ENCODE measurements around the gene POLR1C.
"Not testable (repeated sequence)": the region's sequence is repeated elsewhere in the genome, so short reads cannot be mapped to it uniquely, and the experiment has no call there.

POLR1C gene

GRCh38 chr6:43516697-43517504 lies at the start of gene POLR1C, which contains the start of gene YIPF3:
Gene POLR1C (plus strand): TSS chr6:43517089. CDS start chr6:43517110, 21 bp downstream.
Gene YIPF3 (minus strand): TSS chr6:43516926. CDS start chr6:43516807, 119 bp downstream.
- DNase-seq: peak; percentile 96

- DNase-seq: not testable (repeated sequence)
These were observed 49.6 kb upstream of the POLR1C start for GRCh38 chr6:43467265-43467664.

- DNase-seq: no peak
These were observed 49.1 kb upstream of the POLR1C start for GRCh38 chr6:43467752-43468151.

GRCh38 chr6:43468240-43468639 lies 48.6 kb upstream of the POLR1C start:
- no peak for DNase-seq

GRCh38 chr6:43468748-43469681 lies 47.9 kb upstream of the POLR1C start:
- no peak for DNase-seq

GRCh38 chr6:43469947-43470346 lies 46.9 kb upstream of the POLR1C start:
- no peak for DNase-seq

GRCh38 chr6:43471399-43471798 lies 45.5 kb upstream of the POLR1C start:
- no peak for DNase-seq

- DNase-seq: no peak
These were observed 44.4 kb upstream of the POLR1C start for GRCh38 chr6:43472515-43472914.

- no peak for DNase-seq
These were observed 41.4 kb upstream of the POLR1C start for GRCh38 chr6:43475516-43475915.

GRCh38 chr6:43476746-43477145 lies 40.1 kb upstream of the POLR1C start:
- DNase-seq: no peak

GRCh38 chr6:43477235-43478007 lies 39.5 kb upstream of the POLR1C start, which contains the start of gene TJAP1:
Gene TJAP1 (plus strand): TSS chr6:43477570. CDS start chr6:43499002, 21,432 bp downstream.
- DNase-seq: peak; percentile 90

- no peak for DNase-seq
These were observed 38.9 kb upstream of the POLR1C start for GRCh38 chr6:43478008-43478372.

GRCh38 chr6:43481075-43481474 lies 35.8 kb upstream of the POLR1C start:
- no peak for DNase-seq

GRCh38 chr6:43481591-43482236 lies 35.2 kb upstream of the POLR1C start:
- no peak for DNase-seq

- no peak for DNase-seq
These were observed 28.1 kb upstream of the POLR1C start for GRCh38 chr6:43488667-43489276.

GRCh38 chr6:43489277-43490072 lies 27.4 kb upstream of the POLR1C start:
- no peak for DNase-seq

- no peak for DNase-seq
These were observed 26.4 kb upstream of the POLR1C start for GRCh38 chr6:43490523-43490939.

- no peak for DNase-seq
These were observed 24.9 kb upstream of the POLR1C start for GRCh38 chr6:43491750-43492661.

- DNase-seq: no peak
These were observed 24.2 kb upstream of the POLR1C start for GRCh38 chr6:43492673-43493072.

- no peak for DNase-seq
These were observed 23.7 kb upstream of the POLR1C start for GRCh38 chr6:43493230-43493629.

All from CD4-positive, alpha-beta T cell treated with Interleukin-4 for 4 hours (primary cell).